DMS153 (cell line): ENCODE data around the gene CHCHD6.
A peak's percentile ranks its signal among the peaks of the same experiment; 100 is the strongest.

Experiments used
- DNase-seq: peaks from one replicate; lab custom pipeline; 2025; lab: John Stamatoyannopoulos, UW

Gene CHCHD6

DNA sequence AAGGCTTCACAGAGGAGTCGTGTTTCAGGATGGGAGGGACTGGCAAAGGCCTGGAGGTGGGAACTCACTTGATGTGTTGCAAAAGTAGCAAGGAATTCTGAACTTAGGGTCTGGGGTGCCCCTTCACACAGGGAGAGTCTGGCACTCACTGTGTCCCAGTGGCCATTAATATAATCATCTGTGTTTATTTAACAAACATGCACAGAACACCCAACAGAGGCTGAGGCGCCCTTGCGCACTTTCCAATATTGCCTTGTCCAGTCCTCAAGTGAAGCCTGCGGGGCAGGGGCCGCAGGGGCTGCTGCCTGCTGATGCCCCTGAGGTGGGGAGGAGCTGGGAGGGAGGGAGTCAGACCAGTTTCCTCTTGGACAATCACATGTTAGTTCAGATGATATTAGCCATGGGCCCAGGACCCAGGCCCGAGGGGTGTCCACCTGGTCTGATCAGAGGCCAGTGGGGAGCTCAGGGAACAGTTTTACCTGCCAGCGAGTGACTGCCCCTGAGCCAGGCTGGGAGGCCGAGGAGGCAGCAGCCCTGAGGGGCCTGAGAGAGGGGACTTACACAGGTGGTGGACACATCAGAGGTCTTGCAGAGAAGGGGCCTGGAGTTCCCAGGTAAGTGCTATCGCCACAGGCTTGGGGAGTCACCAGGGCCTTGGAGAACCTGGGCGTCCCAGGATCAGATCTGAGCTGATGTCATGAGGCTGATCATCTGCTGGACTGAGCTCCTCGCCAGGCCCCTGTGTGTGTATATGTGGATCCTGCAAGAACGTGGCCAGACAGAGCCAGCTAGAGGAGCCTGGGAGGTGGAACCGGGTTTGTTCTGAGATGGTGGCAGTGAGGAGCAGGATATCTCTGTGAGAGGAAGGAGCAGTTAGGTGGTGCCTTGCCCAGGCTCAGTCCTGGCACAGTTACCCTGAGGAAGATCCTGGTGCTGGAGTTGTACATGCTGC is 35.3 kb upstream of the CHCHD6 start:
- DNase-seq = no peak

DNA sequence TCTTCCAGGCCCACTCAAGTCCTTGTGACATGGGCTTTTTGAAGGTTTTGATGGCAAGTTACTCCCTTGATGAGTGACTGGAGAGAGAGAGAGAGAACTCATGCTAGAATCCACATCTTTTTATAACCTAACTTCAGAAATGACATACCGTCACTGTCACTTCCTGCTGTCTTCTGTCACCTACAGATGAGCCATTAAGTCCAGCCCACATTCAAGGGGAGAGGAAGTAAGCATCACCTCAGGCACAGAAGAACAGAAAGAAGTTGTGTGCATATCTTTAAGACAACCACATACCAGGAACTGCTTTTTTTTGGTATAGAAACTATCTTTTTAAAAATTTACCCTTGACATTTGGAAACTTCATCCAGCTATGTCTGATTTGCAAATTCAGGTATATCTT is 32.5 kb upstream of the CHCHD6 start:
- no peak for DNase-seq

DNA sequence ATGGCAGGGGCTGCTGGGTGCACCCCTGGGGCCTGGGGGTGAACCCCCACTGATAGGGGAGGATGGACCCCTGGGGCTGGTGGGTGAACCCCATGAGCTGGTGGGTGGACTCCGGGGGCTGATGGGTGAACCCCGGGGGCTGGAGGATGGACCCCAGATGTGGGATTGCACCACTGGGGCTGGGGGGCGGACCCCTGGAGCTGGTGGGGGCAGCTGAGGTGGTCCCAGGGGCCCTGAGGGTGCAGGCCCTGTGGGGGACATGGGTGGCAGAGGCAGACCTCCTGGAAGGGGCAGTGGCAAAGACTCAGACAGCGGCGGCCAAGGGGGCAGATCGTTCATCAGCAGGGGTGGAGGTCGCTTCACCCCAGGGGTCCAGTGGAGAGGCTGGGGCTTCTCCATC is 31.7 kb upstream of the CHCHD6 start:
- DNase-seq = no peak

DNA sequence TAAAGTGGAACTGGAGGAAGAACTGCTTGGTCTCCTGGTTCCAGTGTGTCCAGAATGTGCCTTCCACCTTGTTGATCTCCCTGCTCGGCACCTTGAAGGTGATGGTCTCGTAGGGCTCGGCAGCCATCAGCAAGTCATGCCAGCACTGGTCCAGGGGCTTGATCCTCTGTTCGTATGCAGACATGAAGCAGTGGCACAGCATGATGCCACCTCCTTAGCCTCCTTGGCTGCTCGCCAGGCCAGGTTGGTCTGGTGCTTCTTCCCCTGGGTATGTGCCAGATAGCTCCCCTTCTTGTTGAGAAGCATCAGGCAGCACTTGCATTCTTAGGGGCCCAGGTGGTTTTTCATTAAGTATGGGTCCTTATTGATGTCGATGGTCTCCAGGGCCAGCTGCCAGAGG is 31.3 kb upstream of the CHCHD6 start:
- DNase-seq = no peak

DNA sequence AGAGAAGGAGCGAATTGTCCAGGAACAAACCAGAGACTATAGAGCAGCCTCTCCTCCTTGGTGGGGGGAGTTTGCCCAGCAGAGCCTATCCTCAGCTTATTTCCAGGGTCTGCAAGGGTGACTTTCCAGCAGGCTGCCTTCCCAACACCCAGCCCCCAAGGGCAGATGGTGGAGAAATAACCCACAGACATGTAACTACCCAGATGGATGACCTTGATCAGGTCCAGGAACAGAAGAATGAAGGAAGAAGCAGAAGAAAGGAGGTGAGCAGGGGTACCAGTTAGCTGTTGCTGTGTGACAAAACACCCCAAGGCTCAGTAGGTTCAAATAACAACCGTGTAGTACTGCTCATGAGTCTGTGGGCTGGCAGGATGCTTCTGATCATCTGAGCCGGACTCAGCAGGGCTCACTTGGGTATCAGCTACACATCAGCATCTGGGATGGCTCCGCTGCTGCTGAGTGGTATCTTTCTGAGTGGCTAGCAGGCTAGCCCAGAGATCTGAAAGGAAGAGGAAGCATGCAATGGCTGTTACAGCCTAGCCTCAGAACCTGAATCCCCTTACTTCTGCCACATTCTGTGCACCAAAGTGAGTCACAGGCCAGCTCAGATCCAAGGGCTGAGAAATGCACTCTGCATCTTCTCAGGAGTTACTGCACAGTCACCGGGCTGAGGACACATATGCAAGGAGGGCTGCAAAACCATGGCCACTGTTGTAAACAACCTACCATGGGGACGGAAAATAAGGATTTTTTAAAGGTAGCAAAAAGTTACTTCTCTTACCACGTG is 26.9 kb upstream of the CHCHD6 start:
- DNase-seq = no peak

DNA sequence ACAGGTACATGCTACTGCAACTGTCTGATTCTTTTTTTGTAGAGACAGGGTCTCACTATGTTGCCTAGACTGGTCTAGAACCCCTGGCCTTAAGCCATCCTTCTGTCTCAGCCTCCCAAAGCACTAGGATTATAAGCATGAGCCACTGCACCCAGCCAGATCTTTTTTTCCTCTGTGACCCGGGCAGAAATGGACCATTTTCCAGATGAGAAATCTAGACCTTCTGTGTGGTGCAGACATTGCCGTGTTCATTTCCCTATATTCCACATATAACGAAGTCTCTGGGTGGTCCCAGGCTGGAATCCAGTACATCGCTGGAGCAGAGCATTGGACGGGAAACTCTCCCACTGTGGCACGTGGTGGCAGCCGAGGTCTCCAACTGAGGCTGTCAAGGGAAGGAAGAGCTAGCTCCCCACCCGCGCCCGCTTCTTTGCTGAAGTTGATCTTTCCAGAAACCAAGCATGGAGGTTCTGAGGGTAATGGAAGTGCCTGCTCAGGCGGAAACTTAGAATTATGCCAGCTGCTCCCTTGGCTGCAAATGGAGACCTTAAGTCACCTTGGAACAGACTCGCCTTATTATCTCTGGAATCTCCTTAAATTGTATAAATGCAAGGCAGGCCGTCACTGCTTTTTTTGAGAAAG is 26.1 kb upstream of the CHCHD6 start:
- no peak for DNase-seq

DNA sequence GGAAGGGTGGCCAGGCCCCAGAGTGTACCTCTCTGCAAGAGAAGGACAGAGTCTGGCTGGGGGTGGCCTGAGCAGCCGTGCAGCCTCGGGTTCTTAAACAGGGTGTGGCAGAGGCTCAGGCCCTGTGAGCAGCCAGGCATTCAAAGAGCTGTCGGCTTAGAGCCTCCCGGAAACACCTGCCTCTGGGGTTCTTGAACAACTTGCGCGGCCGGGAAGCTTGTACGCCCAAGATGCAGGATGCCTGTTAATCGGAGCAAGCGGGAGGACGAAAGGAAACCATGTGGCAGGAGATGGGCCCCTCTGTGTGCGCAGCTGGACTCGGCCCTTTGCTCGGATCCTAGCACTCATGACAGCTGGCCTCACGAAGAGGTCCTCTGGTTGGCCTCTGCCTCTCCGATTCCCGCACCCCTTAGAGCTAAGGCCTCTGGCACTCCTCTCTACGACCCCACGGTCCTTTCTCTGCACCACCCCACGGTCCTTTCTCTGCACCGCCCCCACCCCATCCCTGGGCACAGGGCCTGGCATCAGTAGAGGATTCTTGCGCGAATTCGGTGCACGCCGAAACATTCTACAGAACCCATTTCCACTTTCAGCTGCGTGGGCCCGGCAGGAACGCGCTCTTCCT is 25.2 kb upstream of the CHCHD6 start:
- peak; percentile 17 for DNase-seq

DNA sequence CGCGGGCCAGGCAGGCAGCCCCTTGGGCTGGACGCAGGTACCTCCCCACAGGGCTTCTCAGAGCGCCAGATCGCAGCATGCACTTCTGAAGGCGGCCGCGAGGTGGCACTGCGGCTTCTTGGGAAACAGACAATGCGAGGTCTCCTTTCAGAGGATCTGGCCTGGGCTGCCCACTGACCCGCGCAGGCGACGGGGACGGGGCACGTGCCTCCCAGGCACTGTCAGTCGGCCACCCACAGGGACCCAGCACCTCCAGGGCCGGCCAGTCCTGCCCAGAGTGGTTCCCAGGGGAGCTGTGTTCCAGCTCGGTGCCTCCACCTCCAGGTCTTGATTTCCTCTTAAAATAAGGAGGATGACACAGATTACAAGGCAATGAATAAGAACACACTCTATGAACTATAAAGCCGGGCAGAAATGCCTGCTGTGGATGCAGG is 24.7 kb upstream of the CHCHD6 start:
- DNase-seq = peak; percentile 10

DNA sequence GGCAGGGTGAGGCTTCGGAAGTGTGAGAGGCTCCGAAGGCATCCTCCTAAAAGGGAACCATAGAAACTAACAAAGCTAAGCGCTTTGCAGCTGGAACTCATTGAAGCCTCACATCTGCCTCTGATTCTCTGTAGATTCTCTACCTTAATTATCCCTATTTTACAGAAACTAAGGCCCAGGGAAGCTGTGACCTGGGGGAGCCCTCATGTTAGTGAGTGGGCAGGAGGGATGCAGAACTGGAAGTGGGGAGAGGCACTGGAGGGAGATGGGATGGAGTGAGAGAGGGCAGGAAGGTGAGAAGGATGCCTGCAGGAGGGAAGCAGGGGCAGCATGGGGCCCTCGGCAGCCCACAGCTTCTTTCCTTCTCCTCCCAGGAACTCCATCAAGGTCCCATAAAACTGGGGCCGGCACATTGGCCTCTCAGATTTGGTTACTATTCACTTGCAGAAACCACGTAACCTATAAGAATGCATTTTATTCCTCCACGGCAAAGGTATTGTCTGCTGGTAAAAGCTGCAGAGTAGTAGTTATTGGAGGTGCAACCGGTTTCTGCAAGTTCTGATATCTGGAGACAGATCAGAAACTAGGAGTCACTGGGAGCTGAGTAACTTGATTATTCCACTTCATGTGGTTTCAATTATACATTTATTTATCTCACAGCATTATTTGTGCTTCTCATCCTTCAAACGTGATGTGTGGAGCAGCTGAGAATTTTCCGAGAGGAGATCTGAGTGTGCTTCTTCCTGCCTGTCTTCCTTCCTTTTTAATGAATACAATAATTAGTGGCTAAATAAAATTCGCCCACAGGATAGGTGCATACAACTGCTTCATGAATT is 24.0 kb upstream of the CHCHD6 start:
- DNase-seq = no peak

DNA sequence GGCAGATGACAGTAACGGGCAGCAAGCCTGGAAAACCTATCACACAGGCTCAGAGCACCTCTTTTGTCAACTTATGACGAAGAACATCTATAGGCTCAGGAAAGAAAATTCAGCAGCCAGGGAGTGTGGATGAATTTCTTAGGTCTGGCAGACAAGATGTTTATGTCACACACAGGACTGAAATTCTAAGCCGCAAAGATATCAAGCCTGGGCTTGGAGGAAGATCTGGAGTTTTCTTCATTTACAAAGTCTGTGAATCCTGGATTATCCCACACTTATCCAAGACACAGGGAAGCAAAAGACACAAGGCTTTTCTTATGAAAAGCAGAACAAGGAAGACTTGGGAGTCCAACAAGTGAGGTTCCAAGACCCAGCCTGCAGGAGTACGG is 23.4 kb upstream of the CHCHD6 start:
- DNase-seq = no peak

DNA sequence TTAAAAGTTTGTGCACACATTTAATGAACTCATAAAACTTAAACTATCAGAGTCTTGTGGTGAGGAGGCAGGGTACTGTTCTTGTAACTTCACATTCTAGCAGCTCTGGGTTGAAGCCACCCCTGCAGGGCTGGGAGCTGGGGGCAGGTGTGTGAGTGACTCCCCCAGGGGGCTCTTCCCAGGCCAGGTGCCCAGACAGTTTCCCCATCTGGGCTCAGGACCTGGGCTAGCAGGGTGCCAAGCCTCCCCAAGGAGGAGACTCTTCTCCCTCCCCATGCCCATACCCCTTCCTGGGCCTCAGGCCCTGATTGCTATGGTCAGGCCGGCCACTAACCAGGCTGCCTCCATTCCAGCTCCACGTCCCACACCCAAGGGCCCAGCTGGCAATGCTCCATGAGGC is 22.0 kb upstream of the CHCHD6 start:
- DNase-seq = no peak

DNA sequence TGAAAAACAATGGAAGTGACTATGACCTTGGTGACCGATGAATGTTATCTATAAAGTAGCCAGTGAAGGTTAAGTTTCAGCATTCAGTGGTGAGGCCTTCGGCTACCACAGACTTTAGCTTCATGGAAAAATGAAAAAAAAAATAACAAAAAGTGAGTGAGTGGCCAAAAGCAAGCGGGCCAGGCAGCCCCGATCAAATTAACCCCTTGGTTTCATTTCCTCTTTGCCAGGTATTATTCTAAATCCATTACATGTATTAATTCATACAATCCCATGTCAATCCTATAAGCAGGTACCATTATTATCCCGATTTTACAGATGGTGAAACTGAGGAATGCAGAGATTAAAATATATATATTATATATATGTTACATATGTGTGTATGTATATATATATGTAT is 21.0 kb upstream of the CHCHD6 start:
- no peak for DNase-seq

DNA sequence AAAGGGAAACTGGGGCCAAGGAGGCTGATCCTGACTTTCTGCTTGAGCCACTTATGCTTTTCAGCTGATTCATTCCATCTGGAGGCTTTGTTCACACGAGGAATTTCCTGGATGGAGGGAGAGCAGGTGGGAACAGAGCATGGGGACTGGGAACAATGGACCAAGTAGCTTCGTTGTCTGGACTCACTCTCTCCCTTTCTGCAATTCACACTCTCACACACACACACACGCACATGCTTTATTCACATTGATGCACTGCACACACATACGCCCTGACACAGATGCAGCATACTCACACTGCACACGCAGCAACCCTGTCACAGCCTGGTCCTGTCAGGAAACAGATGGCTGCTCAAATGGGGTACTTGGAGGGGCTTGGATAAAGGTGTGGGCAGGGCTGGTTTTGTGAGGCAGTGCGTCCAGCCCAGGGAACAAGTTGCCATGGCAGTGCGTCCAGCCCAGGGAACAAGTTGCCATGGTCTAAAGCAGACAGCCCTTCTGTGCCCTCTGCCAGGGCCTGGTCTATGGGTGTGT is 19.8 kb upstream of the CHCHD6 start:
- peak; percentile 45 for DNase-seq

DNA sequence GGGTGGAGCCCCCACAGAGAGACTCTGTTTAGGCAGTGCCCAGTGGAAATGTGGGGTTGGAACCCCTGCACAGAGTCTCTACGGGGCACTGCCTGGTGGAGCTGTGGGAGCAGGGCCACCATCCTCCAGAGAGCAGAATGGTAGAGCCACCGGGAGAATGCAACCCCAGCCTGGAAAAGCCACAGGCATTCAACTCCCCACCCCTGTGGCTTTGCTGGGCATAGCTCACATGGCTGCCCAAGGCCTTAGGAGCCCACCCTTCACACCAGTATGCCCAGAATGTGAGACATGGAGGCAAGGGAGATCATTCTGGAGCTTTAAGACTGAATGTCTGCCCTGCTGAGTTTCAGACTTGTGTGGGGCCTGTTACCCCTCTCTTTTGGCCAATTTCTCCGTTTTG is 19.0 kb upstream of the CHCHD6 start:
- DNase-seq = no peak

DNA sequence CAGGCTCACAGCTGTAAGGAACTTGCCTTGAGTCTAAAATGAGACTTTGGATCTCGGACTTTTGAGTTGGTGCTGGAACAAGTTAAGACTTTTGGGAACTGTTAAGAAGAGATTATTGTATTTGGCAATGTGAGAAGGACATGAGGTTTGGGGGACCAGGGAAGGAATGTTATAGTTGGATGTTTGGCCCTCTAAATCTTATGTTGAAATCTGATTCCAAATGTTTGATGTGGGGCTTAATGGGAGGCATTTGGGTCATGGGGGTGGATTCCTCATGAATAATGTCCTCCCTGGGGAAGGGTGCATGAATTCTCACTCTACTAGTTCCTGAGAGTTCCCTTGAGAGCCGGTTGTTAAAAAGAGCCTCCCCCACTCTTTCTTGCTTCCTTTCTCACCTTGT is 18.5 kb upstream of the CHCHD6 start:
- DNase-seq = no peak

DNA sequence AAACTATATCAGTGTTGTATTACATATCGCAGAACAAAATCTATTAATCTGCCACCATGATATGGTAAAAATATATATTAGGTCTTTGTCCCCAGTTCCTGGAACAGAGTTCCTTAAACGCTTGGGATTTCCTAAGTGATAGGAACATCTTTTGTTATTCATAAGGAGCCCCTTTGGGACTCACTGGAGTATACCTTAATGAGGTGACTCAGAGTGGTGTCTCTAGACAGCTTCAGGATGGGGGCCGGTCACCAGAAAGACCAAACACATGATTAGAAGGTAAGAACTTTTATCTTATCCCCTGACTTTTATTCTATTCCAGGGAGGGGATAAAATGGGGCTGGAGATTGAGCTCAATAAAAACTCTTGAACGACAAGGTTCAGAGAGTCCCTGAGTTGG is 12.3 kb upstream of the CHCHD6 start:
- DNase-seq = no peak

DNA sequence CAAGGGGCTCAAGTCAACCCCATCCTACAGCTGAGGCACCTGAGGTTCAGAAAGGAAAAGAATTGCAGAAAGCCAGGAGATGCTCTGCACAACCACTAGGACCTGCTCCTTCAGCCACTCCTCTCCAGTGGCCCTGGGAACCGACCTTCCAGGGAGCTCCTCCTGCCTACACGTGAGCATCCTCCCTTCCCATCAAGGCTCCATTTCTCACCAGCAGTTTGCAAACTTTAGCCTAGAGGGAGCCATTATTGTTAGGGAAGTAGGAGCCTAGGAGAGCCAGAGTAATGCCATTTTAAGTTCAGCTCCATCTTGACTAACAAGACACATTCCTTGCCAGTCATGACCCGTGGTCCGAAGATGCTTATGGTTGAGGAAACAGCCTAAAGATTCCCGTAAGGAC is 11.2 kb upstream of the CHCHD6 start:
- no peak for DNase-seq

DNA sequence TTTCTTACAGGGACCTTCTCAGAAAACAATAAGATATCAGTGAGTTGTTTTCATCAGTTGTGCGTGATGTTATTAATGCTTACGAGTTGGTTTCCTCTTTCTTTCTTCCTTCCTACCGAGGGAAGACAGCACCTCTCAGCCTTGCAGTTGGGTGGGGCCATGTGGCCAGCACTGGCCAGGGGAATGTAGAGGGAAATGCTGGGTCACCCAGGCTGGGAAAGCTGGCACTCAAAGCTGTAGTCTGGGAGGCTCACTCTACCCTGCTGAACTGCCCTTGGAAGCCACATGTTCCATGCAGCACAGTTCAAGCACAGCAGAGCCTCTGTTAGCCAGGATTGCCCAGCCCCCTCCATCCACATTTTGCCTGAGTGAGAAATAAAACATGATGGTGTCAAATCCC is 10.1 kb upstream of the CHCHD6 start:
- no peak for DNase-seq

DNA sequence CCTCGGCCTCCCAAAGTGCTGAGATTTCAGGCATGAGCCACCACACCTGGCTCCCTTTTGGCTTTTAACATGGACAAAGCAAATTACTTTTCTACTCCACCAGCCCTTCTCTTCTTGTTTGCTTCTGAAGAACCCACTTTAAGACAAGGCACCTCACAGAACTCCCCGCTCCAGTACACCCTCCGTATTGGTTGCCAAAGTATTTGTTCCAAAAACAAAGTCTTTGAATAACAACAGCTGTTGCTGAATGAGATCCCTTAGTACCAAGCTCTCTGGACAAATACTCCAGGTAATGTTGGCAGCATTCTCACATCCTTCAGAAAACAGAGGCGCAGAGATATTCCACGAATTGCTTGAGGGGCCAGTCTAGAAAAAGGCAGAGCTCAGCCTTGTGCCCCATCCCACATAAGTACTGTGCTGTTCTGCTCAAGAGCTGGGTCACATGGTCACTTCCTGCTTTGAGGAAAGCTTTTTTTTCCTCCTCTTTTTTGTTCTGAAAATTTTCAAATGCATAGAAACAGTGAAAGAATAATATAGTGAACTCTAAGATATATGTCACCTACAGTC is 7.3 kb upstream of the CHCHD6 start:
- no peak for DNase-seq

DNA sequence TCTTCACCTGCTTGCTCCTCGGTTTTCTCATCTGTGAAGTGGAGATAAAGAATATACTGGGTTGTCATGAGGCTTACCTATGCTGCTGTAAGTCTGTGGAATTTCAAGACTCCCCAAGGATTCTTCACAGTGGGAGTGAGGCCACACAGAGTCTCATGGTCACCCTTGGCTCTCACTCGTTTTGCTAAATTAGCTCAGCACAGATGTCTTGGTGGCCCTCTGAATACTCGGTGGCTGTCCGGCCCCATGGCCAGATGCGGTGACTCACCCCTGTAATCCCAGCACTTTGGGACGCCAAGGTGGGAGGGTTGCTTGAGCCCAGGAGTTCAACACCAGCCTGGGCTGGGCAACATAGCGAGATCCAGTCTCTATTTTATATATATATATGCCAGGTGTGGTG is 5.0 kb upstream of the CHCHD6 start:
- DNase-seq = no peak
